ENCODE measurements around the gene KLF1.

DNA sequence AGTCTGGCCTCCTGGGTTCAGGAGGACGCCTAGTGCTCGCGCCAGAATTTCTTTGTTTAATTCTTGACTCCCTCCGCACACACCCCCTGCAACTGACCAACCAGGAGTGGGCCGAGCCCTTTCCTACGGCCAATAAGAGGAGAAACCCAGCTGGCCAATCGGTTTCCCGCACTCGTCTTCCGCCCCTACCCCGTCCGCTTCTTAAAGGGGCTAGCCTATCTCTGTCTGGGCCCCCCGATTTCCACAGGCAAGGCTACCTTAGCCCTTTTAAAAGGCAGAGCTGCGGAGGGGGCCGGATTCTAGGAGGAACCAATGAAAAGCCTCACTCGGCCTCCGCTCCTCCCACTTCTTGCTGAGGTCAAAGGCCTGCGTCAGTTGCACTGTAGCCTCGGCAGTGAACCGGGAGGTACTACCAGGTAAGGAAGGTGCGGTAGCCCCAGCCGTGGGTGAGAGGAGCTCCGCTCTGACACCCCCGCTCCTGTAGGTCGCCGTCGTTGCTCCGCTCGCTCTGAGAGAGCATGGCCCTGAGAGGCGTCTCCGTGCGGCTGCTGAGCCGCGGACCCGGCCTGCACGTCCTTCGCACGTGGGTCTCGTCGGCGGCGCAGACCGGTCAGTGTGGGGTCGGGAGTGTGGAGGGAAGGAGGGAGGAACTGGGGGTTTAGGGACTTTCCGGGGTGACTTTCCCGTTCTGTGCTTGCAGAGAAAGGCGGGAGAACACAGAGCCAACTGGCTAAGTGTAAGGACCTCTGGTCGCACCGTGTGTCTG, 4.0 kb upstream of the KLF1 start, which contains the start of gene GCDH:
- TF ChIP-seq, protein P1, sequence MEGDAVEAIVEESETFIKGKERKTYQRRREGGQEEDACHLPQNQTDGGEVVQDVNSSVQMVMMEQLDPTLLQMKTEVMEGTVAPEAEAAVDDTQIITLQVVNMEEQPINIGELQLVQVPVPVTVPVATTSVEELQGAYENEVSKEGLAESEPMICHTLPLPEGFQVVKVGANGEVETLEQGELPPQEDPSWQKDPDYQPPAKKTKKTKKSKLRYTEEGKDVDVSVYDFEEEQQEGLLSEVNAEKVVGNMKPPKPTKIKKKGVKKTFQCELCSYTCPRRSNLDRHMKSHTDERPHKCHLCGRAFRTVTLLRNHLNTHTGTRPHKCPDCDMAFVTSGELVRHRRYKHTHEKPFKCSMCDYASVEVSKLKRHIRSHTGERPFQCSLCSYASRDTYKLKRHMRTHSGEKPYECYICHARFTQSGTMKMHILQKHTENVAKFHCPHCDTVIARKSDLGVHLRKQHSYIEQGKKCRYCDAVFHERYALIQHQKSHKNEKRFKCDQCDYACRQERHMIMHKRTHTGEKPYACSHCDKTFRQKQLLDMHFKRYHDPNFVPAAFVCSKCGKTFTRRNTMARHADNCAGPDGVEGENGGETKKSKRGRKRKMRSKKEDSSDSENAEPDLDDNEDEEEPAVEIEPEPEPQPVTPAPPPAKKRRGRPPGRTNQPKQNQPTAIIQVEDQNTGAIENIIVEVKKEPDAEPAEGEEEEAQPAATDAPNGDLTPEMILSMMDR (IDR thresholded peaks at IDR 0.05), result peak in 1 of 12 donors; percentile 19
- peak; percentile 49 to 65 for TF ChIP-seq POLR2A (IDR thresholded peaks at IDR 0.05)
